BJ (cell line): ENCODE measurements around the gene POU2AF1. TPM values are rescaled to one million over a fixed set of nuclear protein-coding genes. Genes with fewer than 3 reads are reported as not detected.
A peak's percentile ranks its signal among the peaks of the same experiment; 100 is the strongest.

ENCODE experiments used
- CTCF ChIA-PET: fragments of 350-600 bp; formaldehyde crosslinking; extraction: SDS; loops from one replicate; lab custom pipeline; 2021; ENCODE audit warnings: antibody characterized with exemption, inconsistent platforms; lab: Yijun Ruan, JAX
- POLR2A ChIA-PET: fragments of 300-600 bp; sonication (Branson Sonifier 250); formaldehyde crosslinking; extraction: SDS; loops from one replicate; lab custom pipeline; 2021; ENCODE audit warnings: antibody characterized with exemption; lab: Charles Lee
- DNase-seq: peaks from one replicate; pipeline ENCODE4 v3.0.0-alpha.2; 2011; ENCODE audit warnings: low read depth
- H3K27me3 ChIP-seq: 2 replicates; pipeline ENCODE4 v1.6.0; 2011; ENCODE audit warnings: low read length; ENCODE audit not compliant: control insufficient read depth, insufficient read depth
- H3K36me3 ChIP-seq: 2 replicates; pipeline ENCODE4 v1.5.1; 2011; ENCODE audit warnings: low read length; ENCODE audit not compliant: control insufficient read depth, insufficient read depth
- H3K4me3 ChIP-seq: 2 replicates; pipeline ENCODE4 v1.5.1; 2011; ENCODE audit warnings: low read depth, mild to moderate bottlenecking, control low read depth, low read length
- CTCF ChIP-seq: IDR thresholded peaks from 2 replicates; pipeline ENCODE4 v1.5.1; 2011; ENCODE audit warnings: low read depth, mild to moderate bottlenecking, control low read depth, inconsistent platforms, low read length, moderate library complexity; ENCODE audit not compliant: insufficient read depth
- polyA plus RNA-seq: library from polyadenylated mRNA; depleted of rRNA; stranded (reverse); fragments of >200 nt; gene quantifications from 2 replicates; pipeline ENCODE4 v1.2.3, GENCODE V29; 2011

The POU2AF1 gene
- polyA plus RNA-seq, 1 experiment = not detected

DNA sequence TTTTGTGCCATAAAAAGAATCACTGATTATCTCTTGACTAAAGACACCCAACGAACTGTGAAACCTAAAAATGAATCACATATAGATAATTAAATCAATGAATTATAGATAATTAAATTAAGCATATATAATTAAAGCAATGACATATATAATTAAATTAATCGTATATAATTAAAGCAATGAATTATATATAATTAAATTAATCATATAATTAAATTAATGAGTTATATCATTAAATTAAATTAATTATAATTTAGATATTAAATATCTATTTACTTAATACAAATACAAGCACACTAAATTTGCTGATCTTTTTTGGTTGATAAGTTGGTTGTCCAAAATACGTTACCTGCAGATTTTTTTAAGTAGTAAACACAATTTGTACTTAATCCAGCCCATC, 30.9 kb downstream of the POU2AF1 start:
- CTCF ChIA-PET = no interaction called here
- no peak overlapping the region for H3K4me3 ChIP-seq
- TF ChIP-seq CTCF = no peak
- H3K27me3 ChIP-seq = no peaks in the 10 kb centered on the region; the same call in 1 of the 2 replicates
- no peaks in the 10 kb centered on the region for H3K36me3 ChIP-seq
- DNase-seq = no peak
- POLR2A ChIA-PET = no interaction called here

DNA sequence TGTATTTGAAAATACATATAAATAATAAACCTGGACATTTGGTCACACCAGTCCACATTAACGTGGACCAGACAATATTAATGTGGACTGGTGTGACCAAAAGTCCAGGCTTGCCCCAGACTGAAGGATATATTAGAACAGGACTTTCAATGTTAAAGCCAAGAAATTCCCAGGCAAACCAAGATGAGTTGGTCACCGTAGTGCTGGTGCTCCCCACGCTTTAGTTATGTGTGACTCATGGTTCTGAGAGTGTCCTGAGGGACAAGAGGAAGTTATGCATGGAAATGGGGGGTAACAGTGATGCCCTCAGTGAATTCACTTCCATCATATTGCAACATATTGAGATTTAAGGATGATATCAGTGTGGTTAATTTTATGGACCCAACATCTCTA, 31.4 kb downstream of the POU2AF1 start:
- H3K27me3 ChIP-seq = no peaks in the 10 kb centered on the region; the same call in 1 of the 2 replicates
- CTCF ChIA-PET = no interaction called here
- no peak for TF ChIP-seq CTCF
- no peaks in the 10 kb centered on the region for H3K36me3 ChIP-seq
- no peak overlapping the region for H3K4me3 ChIP-seq
- POLR2A ChIA-PET = no interaction called here
- DNase-seq = peak; percentile 52

DNA sequence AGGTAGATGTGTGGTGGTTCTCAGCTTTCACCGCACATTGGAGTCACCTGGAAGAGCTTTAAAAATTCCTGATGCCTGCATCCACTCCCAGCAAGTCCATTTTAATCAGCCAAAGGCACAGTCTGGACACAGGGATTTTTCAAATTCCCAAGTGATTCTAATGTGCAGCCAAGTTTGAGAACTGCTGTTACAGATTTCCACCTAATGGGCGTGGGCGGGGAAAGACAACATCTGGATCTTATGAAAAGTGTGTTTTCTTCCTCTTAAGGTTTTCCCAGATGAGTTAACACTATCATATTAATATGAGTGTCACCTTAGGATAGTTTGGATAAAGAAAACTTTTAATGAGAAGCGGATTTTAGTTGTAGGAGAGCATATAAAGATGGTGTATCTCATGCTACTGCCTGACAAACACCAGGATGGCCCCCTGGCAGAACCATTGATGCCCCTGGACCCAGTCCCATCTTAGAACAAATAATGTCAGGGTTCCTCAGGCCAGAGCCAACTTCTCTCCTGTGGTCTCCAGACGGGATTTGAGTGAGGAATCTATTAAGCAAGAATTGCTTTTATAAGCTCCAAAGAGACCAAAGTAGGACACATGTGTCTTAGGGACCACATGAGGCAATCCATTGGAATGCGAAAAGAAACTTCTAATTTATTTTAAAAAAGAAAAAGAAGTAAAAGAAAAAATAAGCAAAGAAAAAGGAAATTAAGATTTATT, 31.9 kb downstream of the POU2AF1 start:
- Histone ChIP-seq H3K4me3 (no peak overlapping the region), H3K36me3 (no peaks in the 10 kb centered on the region), H3K27me3 (no peaks in the 10 kb centered on the region; the same call in 1 of the 2 replicates)
- ChIA-PET POLR2A (no interaction called here), CTCF (interaction anchor here (1.3 to 1.9 kb wide), 2 partner anchors 27 to 76 kb away, joined by 3 to 4 read pairs; no protein-coding TSS in a partner anchor)
- DNase-seq = peak; percentile 66
- TF ChIP-seq CTCF = no peak

- ChIA-PET CTCF (no interaction called here), POLR2A (no interaction called here)
- Histone ChIP-seq H3K4me3 (no peak overlapping the region), H3K36me3 (no peaks in the 10 kb centered on the region), H3K27me3 (no peaks in the 10 kb centered on the region)
- TF ChIP-seq CTCF = no peak
- DNase-seq = peak; percentile 31
Observed at GRCh38 chr11:111344032-111344431, 35.0 kb downstream of the POU2AF1 start.

DNA sequence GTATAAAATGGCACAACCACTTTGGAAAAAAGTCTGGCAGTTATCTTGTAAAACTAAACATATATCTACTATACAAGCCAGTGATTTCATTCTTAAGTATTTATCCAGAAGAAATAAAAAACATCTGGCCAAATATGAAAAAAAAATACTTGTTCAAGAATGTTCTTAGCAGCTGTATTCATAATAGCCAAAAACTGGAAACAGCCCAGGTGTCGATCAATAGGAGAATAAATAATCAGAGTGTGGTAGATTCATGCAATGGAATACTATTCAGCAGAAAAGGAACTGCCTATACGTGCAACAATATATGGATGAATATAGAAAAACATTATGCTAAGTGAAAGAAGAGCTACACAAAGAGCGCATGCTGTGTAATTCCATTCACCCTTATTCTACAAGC, 36.7 kb downstream of the POU2AF1 start:
- ChIA-PET CTCF (no interaction called here), POLR2A (no interaction called here)
- no peak for DNase-seq
- no peak for TF ChIP-seq CTCF
- Histone ChIP-seq H3K4me3 (no peak overlapping the region), H3K27me3 (no peaks in the 10 kb centered on the region), H3K36me3 (no peaks in the 10 kb centered on the region)
